Measurements from ENCODE around the gene GRIP1.

GRCh38 chr12:66623455-66623854 is 55.4 kb downstream of the GRIP1 start:
- TF ChIP-seq EZH2 (IDR thresholded peaks at IDR 0.05; ENCODE audit: borderline replicate concordance, low read depth, low read length, severe bottlenecking) (no peak), CTCF (IDR thresholded peaks at IDR 0.05; ENCODE audit: borderline replicate concordance, extremely low read depth, low read length, poor library complexity, severe bottlenecking) (no peak)

All from DND-41 (cell line).